Sigmoid colon (tissue), 4 donors: ENCODE measurements around the gene NCAPG2.

Experiments
- CTCF ChIP-seq, 4 experiments: fragments of 450-650 bp in 3 of 4; fragments of 200-600 bp in 1 of 4; IDR thresholded peaks; one replicate each; pipeline ENCODE4 v1.5.1; 2016 to 2019; ENCODE audit warnings: antibody characterized with exemption in 4 of 4, mild to moderate bottlenecking in 3 of 4, moderate library complexity in 2 of 4
- POLR2AphosphoS5 ChIP-seq, 4 donors: sonication (generic); formaldehyde crosslinking; IDR thresholded peaks; one replicate each; pipeline ENCODE4 v1.6.1; 2017; ENCODE audit warnings: antibody characterized with exemption in 4 of 4

GRCh38 chr7:158729646-158730382 lies 25.2 kb upstream of the NCAPG2 start:
- TF ChIP-seq CTCF (IDR thresholded peaks at IDR 0.05) = no peak
- peak in 1 of 4 donors; percentile 5 for TF ChIP-seq POLR2AphosphoS5 (IDR thresholded peaks at IDR 0.05)
